Activated CD8-positive, alpha-beta memory T cell treated with anti-CD3 and anti-CD28 coated beads, Interleukin-2, amount 50 U/mL, for 48 hours (primary cell): ENCODE measurements around the gene FADS3.

Experiments used
- DNase-seq: peaks from one replicate; pipeline ENCODE4 v3.0.0-alpha.2; 2020

The FADS3 gene

DNA sequence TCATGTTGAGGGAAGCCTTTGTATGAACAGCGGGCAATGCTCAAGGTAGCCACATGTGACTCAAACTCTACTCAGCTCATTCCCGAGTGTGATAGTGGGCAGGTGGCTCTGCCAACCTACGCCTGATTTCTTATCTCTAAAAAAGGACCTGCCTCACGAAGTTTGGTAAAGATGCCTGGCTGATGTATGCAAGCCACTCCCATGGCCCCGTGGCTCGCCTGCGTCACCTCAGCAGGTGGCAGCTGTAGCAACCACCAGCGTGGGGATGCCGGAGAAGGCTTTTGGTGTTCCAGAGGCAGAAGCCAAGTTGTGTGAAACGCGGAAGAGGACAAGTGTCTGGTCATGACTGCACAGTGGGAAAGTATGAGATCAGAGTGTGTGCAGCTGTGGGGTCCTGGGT is 57.9 kb downstream of the FADS3 start:
- DNase-seq, result no peak

DNA sequence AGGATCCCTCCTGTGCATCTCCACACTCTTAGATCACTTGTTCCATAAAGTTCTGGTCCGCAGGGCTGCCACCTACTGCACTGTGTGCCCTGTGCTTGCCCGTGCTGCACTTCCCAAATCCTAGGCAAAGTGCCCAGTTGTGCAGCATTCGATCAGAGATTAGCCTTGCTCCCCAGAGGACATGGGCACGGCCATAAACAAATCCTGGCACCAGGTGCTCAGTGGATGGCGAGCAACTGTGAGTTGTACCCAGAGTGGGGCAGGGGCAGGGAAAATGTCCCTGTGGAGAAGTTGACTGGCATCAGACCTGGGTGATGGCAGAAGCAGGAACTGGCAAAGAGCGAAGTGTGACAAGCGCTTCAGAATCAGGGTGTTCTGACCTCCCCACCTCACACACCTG is 58.6 kb downstream of the FADS3 start:
- no peak for DNase-seq

DNA sequence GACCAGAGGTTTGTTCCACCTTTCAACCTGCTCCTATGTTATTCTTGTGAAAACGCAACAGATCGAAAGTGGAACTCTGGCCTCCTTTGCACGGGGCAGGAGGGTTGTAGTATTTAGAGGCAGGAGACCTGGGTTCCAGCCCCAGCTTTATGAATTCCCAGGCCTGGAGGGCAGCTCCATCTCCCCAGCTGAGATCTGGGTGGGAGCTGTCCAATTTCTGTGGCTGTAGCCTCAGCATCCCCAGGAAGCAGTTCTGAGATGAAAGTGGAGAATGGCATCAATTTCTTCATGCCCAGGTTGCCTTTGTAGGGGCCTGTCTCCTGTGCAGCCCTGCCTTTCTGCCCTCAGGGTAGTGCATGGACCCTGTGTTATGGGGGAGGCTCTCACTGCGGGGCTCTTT is 59.1 kb downstream of the FADS3 start:
- DNase-seq, result no peak

DNA sequence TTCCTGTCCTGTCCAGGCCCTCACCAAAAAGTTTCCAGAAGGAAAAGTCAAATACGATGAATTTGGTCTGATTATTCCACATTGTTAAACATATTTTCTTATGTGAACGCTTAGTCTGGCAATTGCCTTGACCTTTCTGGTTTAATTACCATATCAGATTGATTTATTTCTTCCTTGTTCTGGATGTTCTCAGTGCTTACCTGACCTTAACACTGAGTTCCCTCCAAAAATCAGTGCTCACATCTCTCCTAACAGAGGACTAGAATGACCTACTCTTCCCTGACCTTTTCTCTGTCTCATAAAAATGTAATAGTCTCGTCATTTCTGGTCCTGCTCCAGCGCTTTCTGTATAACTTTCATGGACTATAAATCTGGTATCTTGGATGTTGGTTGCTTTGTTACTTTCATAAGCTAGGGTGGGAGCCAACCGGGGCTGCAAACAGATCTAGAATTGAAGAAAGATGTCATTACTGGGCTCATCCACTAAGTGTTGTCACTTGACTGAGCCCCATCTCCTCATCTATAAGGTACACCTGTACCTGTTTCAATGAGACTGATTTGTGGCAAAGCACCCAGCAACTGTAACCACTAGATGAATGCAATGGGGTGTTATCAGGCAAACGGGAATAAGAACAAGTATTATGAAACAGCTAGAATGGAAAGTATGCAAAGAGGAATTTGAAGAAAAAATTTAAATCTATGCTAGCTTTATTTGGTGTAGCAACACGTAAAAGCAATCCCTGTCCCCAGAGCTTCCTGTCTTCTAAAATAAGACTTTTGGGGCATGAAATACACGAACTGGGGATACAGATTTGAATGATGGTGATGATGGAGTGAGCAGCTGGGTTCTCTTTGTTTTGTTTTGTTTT is 60.9 kb downstream of the FADS3 start:
- no peak for DNase-seq

DNA sequence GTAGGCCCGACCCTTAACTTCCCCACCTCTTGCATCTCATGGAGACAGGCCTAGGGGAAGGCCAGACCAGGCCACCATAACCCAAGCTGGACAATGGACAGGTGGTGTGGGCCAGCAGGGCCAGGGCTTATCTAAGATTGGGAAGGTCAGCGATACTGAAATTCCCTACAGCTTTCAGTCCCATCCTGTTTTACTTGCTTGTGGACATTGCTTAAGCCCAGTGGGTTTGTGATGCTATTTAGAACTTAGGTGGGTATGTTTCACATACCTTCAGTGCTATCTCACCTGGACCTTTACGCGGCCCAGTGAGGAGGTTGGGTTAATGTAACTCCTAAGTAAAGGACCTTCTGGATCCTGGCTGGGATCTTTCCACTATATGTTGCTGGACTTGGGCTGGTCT is 61.5 kb downstream of the FADS3 start:
- no peak for DNase-seq

DNA sequence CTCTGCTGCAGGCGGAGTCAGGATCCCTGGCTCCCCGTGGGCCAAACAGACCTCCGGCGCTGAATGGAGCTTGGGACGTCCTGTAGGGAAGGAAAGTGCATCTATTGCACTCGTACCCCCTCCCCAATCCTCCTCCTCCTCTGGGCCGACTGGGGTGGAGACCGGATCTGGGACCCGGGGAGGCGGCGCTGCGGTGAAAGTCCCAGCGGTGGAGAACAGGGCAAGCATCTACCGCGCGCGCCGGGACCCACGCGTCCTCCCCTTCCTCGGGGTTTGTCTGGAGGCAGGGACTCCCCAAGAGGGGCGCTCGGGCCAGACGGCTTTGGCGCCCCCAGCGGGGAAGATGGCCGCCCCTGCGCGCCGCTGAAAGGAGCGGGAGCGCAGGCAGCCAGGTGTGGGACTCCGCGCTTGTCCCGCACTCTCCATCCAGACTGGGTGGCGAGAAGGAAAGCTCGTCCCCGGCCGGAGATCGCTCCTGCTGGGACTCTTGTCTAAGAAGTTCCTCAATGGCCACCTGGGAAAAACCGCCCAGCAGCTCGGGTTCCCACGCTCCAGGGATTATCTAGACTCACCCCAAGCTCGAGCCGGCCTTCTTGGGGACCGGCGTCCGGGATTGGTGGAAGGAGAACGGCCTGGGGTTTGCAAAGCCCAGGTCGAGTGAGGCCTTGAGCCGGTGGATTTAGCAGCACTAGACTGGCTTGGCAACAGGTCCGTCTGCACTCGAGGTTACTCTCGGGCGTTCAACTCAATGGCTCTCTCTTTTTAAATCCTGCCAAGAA is 62.5 kb downstream of the FADS3 start:
- DNase-seq, result peak; percentile 79

DNA sequence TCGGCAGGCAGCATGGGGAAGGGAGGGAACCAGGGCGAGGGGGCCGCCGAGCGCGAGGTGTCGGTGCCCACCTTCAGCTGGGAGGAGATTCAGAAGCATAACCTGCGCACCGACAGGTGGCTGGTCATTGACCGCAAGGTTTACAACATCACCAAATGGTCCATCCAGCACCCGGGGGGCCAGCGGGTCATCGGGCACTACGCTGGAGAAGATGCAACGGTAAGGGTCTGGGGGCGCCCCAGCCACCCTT is 63.0 kb downstream of the FADS3 start:
- no peak for DNase-seq

DNA sequence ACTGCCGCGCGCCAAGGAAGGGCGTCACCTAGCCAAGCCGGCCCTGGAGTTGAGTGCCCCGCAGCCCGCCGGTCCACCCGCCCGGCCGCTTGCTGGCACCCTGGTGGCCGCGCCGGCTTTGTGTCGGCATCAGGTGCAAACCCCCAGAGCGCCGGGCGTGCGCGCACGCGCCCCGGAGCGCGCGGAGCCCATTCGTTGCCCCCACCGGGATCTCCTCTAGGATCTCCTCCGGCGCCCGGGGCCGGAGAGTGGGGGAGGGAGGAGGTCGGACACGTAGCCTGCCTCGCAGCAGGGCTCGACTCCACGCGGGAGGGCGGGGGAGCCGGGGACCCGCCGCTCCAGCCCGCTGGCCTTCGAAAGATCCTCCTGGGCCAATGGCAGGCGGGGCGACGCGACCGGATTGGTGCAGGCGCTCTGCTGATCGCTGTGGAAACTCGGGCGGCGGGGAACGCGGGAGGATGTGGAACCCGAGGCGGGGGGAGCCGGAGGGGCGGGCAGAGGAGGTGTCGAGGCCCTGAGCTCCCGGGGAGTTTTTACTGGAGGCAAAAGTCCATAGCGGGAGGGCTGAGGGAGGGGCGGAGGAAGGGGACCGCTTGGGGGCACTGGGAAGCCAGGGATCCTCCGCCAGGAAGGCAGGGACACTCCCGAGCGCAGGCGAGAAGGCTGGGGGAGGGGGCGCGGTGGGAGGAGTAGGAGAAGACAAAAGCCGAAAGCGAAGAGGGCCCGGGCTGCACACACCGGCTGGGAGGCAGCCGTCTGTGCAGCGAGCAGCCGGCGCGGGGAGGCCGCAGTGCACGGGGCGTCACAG is 63.6 kb downstream of the FADS3 start, which contains the start of gene FADS2:
FADS2 (plus strand) TSS at position 730 of the 808 bp plus-strand sequence. CDS start 91 bp downstream, outside the sequence.
- DNase-seq, result peak; percentile 88

DNA sequence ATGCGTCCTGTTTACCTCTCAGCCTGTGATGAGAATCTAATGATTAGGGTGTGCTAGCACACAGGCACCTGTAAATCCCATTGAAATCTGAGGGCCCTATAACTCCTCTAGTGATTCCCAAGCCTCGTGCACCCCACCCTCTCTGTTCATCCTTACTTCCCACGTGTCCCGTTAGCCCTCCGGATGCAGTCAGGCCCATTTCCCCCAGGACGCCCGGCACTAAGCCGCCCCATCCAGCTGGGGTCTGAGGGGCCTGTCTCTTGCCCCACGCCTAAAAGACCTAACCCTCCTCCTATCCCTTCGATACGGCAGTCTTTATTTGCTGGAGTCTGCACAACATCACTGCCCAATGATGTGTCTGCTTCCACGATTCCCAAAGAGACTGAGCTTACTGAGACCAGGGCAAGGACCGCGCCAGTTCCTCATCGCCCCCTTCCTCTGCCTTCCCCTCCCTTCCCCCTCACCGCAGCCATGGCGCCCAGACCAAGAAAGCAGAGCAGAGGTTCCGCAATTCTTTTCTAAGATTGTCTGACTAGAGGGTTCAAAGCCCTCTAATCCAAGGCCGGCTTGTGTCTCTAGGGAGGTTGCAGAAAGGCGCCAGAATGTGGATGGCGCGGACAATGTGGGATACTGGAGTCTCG is 64.3 kb downstream of the FADS3 start:
- no peak for DNase-seq
